OCI-LY7 (cell line): ENCODE data around the gene MEGF6. TPM values are rescaled to one million over a fixed set of nuclear protein-coding genes. Genes with fewer than 3 reads are reported as not detected.

ENCODE experiments used
- BruUV-seq: library from RNA; stranded (reverse); fragments of 400-500 nt; replicated peaks from 2 replicates; lab custom pipeline; 2021; lab: Mats Ljungman, UMichigan
- CTCF ChIA-PET: fragments of 300-600 bp; sonication (Branson Sonifier 250); formaldehyde crosslinking; loops from one replicate; lab custom pipeline; 2022; ENCODE audit warnings: antibody characterized with exemption; ENCODE audit not compliant: unreplicated experiment; lab: Charles Lee
- POLR2A ChIA-PET: fragments of 300-600 bp; sonication (Branson Sonifier 250); formaldehyde crosslinking; loops from one replicate; lab custom pipeline; 2022; ENCODE audit warnings: antibody characterized with exemption; lab: Charles Lee
- DNase-seq: peaks from one replicate; pipeline ENCODE4 v3.0.0-alpha.2; 2015; ENCODE audit warnings: low spot score
- H2AFZ ChIP-seq: fragments of 200-600 bp; sonication (generic), shearing (Covaris generic); 2 replicates; pipeline ENCODE4 v1.6.1; 2014; ENCODE audit warnings: mild to moderate bottlenecking, antibody characterized with exemption, low read length, moderate library complexity
- H3K27ac ChIP-seq: fragments of 200-600 bp; sonication (generic); 2 replicates; pipeline ENCODE4 v1.5.1; 2014; ENCODE audit warnings: mixed run types, low read depth, mild to moderate bottlenecking, moderate library complexity, low read length, inconsistent platforms; ENCODE audit not compliant: poor library complexity, severe bottlenecking
- H3K36me3 ChIP-seq: fragments of 200-600 bp; sonication (generic); 2 replicates; pipeline ENCODE4 v1.6.1; 2014; ENCODE audit warnings: mild to moderate bottlenecking, antibody characterized with exemption, low read length, moderate library complexity, mixed read lengths; ENCODE audit not compliant: insufficient read depth
- H3K4me1 ChIP-seq: fragments of 200-600 bp; sonication (generic); 2 replicates; pipeline ENCODE4 v1.5.1; 2014; ENCODE audit warnings: mild to moderate bottlenecking, low read length; ENCODE audit not compliant: insufficient read depth, poor library complexity, severe bottlenecking
- H3K4me2 ChIP-seq: fragments of 200-600 bp; sonication (generic); 2 replicates; pipeline ENCODE4 v1.6.1; 2014; ENCODE audit warnings: mild to moderate bottlenecking, low read length
- H3K4me3 ChIP-seq: fragments of 200-600 bp; sonication (generic); 2 replicates; pipeline ENCODE4 v1.5.1; 2014; ENCODE audit warnings: mild to moderate bottlenecking, low read depth, low read length; ENCODE audit not compliant: poor library complexity, severe bottlenecking
- H3K79me2 ChIP-seq: fragments of 200-600 bp; sonication (generic); 2 replicates; pipeline ENCODE4 v1.6.1; 2016; ENCODE audit warnings: low read depth, mild to moderate bottlenecking, low read length, moderate library complexity, mixed read lengths; ENCODE audit not compliant: insufficient read depth
- H3K9me2 ChIP-seq: fragments of 200-600 bp; sonication (generic); 2 replicates; pipeline ENCODE4 v1.6.1; 2016; ENCODE audit warnings: mild to moderate bottlenecking, low read length, mixed read lengths; ENCODE audit not compliant: insufficient read depth
- H3K9me3 ChIP-seq: fragments of 200-600 bp; sonication (generic); 2 replicates; pipeline ENCODE4 v1.6.1; 2014; ENCODE audit warnings: mild to moderate bottlenecking, mixed run types, low read length, mixed read lengths
- H4K20me1 ChIP-seq: fragments of 200-600 bp; sonication (generic); 2 replicates; pipeline ENCODE4 v1.6.1; 2014; ENCODE audit warnings: mild to moderate bottlenecking, antibody characterized with exemption, low read length, moderate library complexity, mixed read lengths; ENCODE audit not compliant: insufficient read depth
- CTCF ChIP-seq: fragments of 200-600 bp; sonication (generic); conservative IDR thresholded peaks from 2 replicates; pipeline ENCODE4 v1.5.1; 2014; ENCODE audit warnings: mild to moderate bottlenecking, antibody characterized with exemption, low read length, moderate library complexity, mixed read lengths
- EZH2phosphoT487 ChIP-seq: fragments of 200-600 bp; sonication (generic); IDR thresholded peaks from 2 replicates; pipeline ENCODE4 v1.6.1; 2018; ENCODE audit warnings: low read depth, borderline replicate concordance, mild to moderate bottlenecking, mixed run types, antibody characterized with exemption, low read length, moderate library complexity, mixed read lengths
- intact Hi-C: fragments of 100-400 bp; cut with micrococcal nuclease; formaldehyde crosslinking; loops from one replicate; pipeline ENCODE4 v1.10.0; 2022; ENCODE audit not compliant: unreplicated experiment
- total RNA-seq, 2 experiments: library from RNA; depleted of rRNA in 1 of 2; stranded (reverse); fragments of >200 nt in 1 of 2; shearing (Covaris generic) in 1 of 2; gene quantifications; 2 replicates each; pipeline ENCODE4 v1.2.3, GENCODE V29; 2014 to 2022

MEGF6 gene
- total RNA-seq, 2 experiments from 2014 or later = 0.15 to 0.32 TPM

GRCh38 chr1:3642919-3643675, 31.8 kb upstream of the MEGF6 start:
- Histone ChIP-seq H3K9me2 (no peaks in the 10 kb centered on the region), H3K36me3 (peaks cover 34% of the 10 kb centered on the region; the same call in 1 of the 2 replicates), H3K79me2 (no peaks in the 10 kb centered on the region), H3K9me3 (no peaks in the 10 kb centered on the region), H4K20me1 (no peaks in the 10 kb centered on the region), H3K4me3 (no peak overlapping the region), H3K27ac (no peak overlapping the region), H3K4me1 (no peaks in the 10 kb centered on the region), H3K4me2 (no peak overlapping the region), H2AFZ (no peak overlapping the region)
- CTCF ChIA-PET = no interaction called here
- POLR2A ChIA-PET = no interaction called here
- BruUV-seq = no TSS peak
- TF ChIP-seq CTCF = no peak
- no peak for TF ChIP-seq EZH2phosphoT487
- DNase-seq = no peak
- intact Hi-C loops = no loop called here

- TF ChIP-seq CTCF = no peak
- TF ChIP-seq EZH2phosphoT487 = no peak
- H3K4me2 ChIP-seq = no peak overlapping the region
- intact Hi-C loops = no loop called here
- no peak overlapping the region for H3K27ac ChIP-seq
- no peaks in the 10 kb centered on the region for H3K9me3 ChIP-seq
- DNase-seq = no peak
- BruUV-seq = no TSS peak
- peaks cover 38% of the 10 kb centered on the region; the same call in 1 of the 2 replicates for H3K36me3 ChIP-seq
- no peaks in the 10 kb centered on the region for H3K4me1 ChIP-seq
- no peaks in the 10 kb centered on the region for H3K9me2 ChIP-seq
- H4K20me1 ChIP-seq = no peaks in the 10 kb centered on the region
- CTCF ChIA-PET = no interaction called here
- H3K79me2 ChIP-seq = no peaks in the 10 kb centered on the region
- H2AFZ ChIP-seq = no peak overlapping the region
- POLR2A ChIA-PET = no interaction called here
- no peak overlapping the region for H3K4me3 ChIP-seq
These were observed 30.5 kb upstream of the MEGF6 start for GRCh38 chr1:3641816-3642215.
